HG02973 (cell line): ENCODE data around the gene CYLD.

Source experiments
- ATAC-seq: cut with Tn5 transposase; IDR thresholded peaks from one replicate; pipeline ENCODE4 v1.9.1; 2021; ENCODE audit warnings: moderate library complexity; ENCODE audit not compliant: unreplicated experiment

The CYLD gene

GRCh38 chr16:50741781-50742575, at the start of gene CYLD:
TSS of gene CYLD (plus strand) at chr16:50742086. CDS start at chr16:50749699, 7,613 bp downstream.
- ATAC-seq, result peak; percentile 90

GRCh38 chr16:50692644-50692998, 49.3 kb upstream of the CYLD start:
- ATAC-seq, result no peak

- ATAC-seq, result no peak
These were observed 48.7 kb upstream of the CYLD start, which contains the start of gene NOD2 for GRCh38 chr16:50692999-50693781. TSS of gene NOD2 (plus strand) at chr16:50693606. CDS start at chr16:50699496, 5,890 bp downstream.

- ATAC-seq, result no peak
These were observed 47.7 kb upstream of the CYLD start for GRCh38 chr16:50694206-50694605.

GRCh38 chr16:50695017-50696000, 46.6 kb upstream of the CYLD start:
- no peak for ATAC-seq

GRCh38 chr16:50696126-50696525, 45.8 kb upstream of the CYLD start:
- ATAC-seq, result no peak

GRCh38 chr16:50696575-50697420, 45.1 kb upstream of the CYLD start:
- peak; percentile 43 for ATAC-seq

GRCh38 chr16:50697421-50697715, 44.5 kb upstream of the CYLD start:
- ATAC-seq, result no peak

GRCh38 chr16:50697881-50698767, 43.8 kb upstream of the CYLD start:
- ATAC-seq, result peak; percentile 41

- no peak for ATAC-seq
These were observed 42.3 kb upstream of the CYLD start for GRCh38 chr16:50699326-50700159.

- no peak for ATAC-seq
These were observed 39.2 kb upstream of the CYLD start for GRCh38 chr16:50702725-50703124.

GRCh38 chr16:50704245-50704644, 37.6 kb upstream of the CYLD start:
- no peak for ATAC-seq

- ATAC-seq, result no peak
These were observed 36.3 kb upstream of the CYLD start for GRCh38 chr16:50705436-50706110.

GRCh38 chr16:50706250-50706649, 35.6 kb upstream of the CYLD start:
- no peak for ATAC-seq

- ATAC-seq, result no peak
These were observed 33.4 kb upstream of the CYLD start for GRCh38 chr16:50708373-50709060.

- no peak for ATAC-seq
These were observed 32.7 kb upstream of the CYLD start for GRCh38 chr16:50709061-50709684.

- ATAC-seq, result no peak
These were observed 31.9 kb upstream of the CYLD start for GRCh38 chr16:50709980-50710379.
